ENCODE results near the gene TCTN3. TPM values are rescaled to one million over a fixed set of nuclear protein-coding genes. Genes with fewer than 3 reads are reported as not detected.

TCTN3 gene
- total and polyA plus RNA-seq, 2 of the 4 experiments (the other 2 are of a cell fraction) = 26.9 to 35.1 TPM

- DNase-seq (no peak), ATAC-seq (ENCODE audit: low read depth) (no peak)
- Histone ChIP-seq H3K14ac (replicated peaks; ENCODE audit: low read depth, low read length) (no peak overlapping the region), H3K36me3 (ENCODE audit: control insufficient read depth, insufficient read depth, low read length) (peaks cover 18% of the 10 kb centered on the region), H3K23ac (ENCODE audit: low read depth, low read length) (no peak overlapping the region), H2BK20ac (ENCODE audit: low read depth, low read length) (no peak overlapping the region), H3K9me3 (ENCODE audit: control insufficient read depth, insufficient read depth, low read length) (no peaks in the 10 kb centered on the region), H2BK120ac (ENCODE audit: low read depth, low read length) (no peak overlapping the region), H4K8ac (ENCODE audit: low read depth in 2 of 2, low read length in 2 of 2) (no peak overlapping the region), H4K91ac (ENCODE audit: insufficient read depth, low read depth, low read length) (no peak overlapping the region), H2AFZ (replicated peaks; ENCODE audit: low read length, poor library complexity) (no peak overlapping the region), H2BK5ac (ENCODE audit: low read depth, low read length, poor library complexity, severe bottlenecking) (no peak overlapping the region), H3K9me1 (ENCODE audit: insufficient read depth, low read length) (no peaks in the 10 kb centered on the region), H2AK9ac (replicated peaks; ENCODE audit: low read depth, low read length, poor library complexity) (no peak overlapping the region), H2BK15ac (ENCODE audit: low read depth, low read length) (no peak overlapping the region), H3K4ac (ENCODE audit: low read depth, low read length) (no peak overlapping the region), H2AK5ac (ENCODE audit: low read depth, low read length) (no peak overlapping the region), H3K4me1 (ENCODE audit: control insufficient read depth, insufficient read depth, low read length) (peaks cover 2% of the 10 kb centered on the region; the same call in 1 of the 2 replicates), H3K9ac (ENCODE audit: low read depth, low read length) (no peak overlapping the region), H3K4me2 (ENCODE audit: low read depth, low read length) (no peak overlapping the region), H3K79me1 (ENCODE audit: low read depth in 1 of 2, low read length in 2 of 2) (peaks cover 10 to 19% of the 10 kb centered on the region in 2 experiments; a peak in 3 of 4 replicates), H3K18ac (ENCODE audit: low read depth, low read length) (no peak overlapping the region), H3K27me3 (ENCODE audit: control insufficient read depth, insufficient read depth, low read length) (no peaks in the 10 kb centered on the region), H3K4me3 (ENCODE audit: insufficient read depth, low read depth, low read length) (no peak overlapping the region), H3K56ac (ENCODE audit: extremely low read depth, insufficient read depth, low read length) (no peak overlapping the region), H4K20me1 (ENCODE audit: insufficient read depth, low read length) (no peaks in the 10 kb centered on the region), H3K27ac (ENCODE audit: insufficient read depth, low read length) (no peak overlapping the region), H4K5ac (ENCODE audit: low read depth, low read length) (no peak overlapping the region)
- in situ Hi-C loops (cut with MboI; ENCODE audit: low sequenced_read_pairs) (no loop called here), intact Hi-C loops (cut with micrococcal nuclease) (no loop called here), dilution Hi-C loops (cut with HindIII; ENCODE audit: low sequenced_read_pairs, unreplicated experiment) (no loop called here)
- BruUV-seq (replicated peaks) = no TSS peak
- WGBS, 2 experiments (ENCODE audit: extremely low coverage in 2 of 2, insufficient read length in 1 of 2) = no CpG with 5 or more reads among the region's 2 CpGs
- ChIA-PET CTCF (interaction anchor here (0.6 kb wide), 1 partner anchor 26 kb away, joined by 3 read pairs; no protein-coding TSS in a partner anchor), POLR2A (ENCODE audit: unreplicated experiment) (interaction anchor here (0.6 kb wide), 1 partner anchor 38 kb away, joined by 3 read pairs; no protein-coding TSS in a partner anchor)
- TF ChIP-seq FOS (IDR thresholded peaks at IDR 0.05; ENCODE audit: low read depth, low read length) = no peak
- TF ChIP-seq POLR2A (IDR thresholded peaks at IDR 0.05; ENCODE audit: low read depth, low read length) = no peak
- no peak for TF ChIP-seq MAFK (IDR thresholded peaks at IDR 0.05; ENCODE audit: low read depth, low read length)
- TF ChIP-seq RCOR1 (IDR thresholded peaks at IDR 0.05; ENCODE audit: insufficient replicate concordance, low read length) = no peak
- TF ChIP-seq SMC3 (IDR thresholded peaks at IDR 0.05; ENCODE audit: low read depth, low read length) = no peak
- no peak for TF ChIP-seq MAZ (IDR thresholded peaks at IDR 0.05; ENCODE audit: borderline replicate concordance, low read depth, low read length)
- no peak for TF ChIP-seq RAD21 (IDR thresholded peaks at IDR 0.05; ENCODE audit: low read length)
- no peak for TF ChIP-seq CTCF (conservative IDR thresholded peaks at IDR 0.05; ENCODE audit: low read depth, low read length)
- TF ChIP-seq MXI1 (IDR thresholded peaks at IDR 0.05; ENCODE audit: borderline replicate concordance, low read depth, low read length) = no peak
- no peak for TF ChIP-seq RFX5 (IDR thresholded peaks at IDR 0.05; ENCODE audit: low read depth, low read length)
- no peak for TF ChIP-seq USF2 (IDR thresholded peaks at IDR 0.05; ENCODE audit: low read depth, low read length)
These were observed 5.1 kb downstream of the TCTN3 start for GRCh38 chr10:95688648-95689047.
